HG03060 (cell line): ENCODE data around the gene RAB43.
"Not testable (repeated sequence)": the region's sequence is repeated elsewhere in the genome, so short reads cannot be mapped to it uniquely, and the experiment has no call there.

ENCODE experiments used
- ATAC-seq: cut with Tn5 transposase; IDR thresholded peaks from one replicate; pipeline ENCODE4 v1.9.1; 2021; ENCODE audit warnings: low read depth, moderate number of reproducible peaks; ENCODE audit not compliant: unreplicated experiment

RAB43 gene

GRCh38 chr3:129100274-129100673 lies 21.3 kb downstream of the RAB43 start:
- ATAC-seq = no peak

- no peak for ATAC-seq
Observed at GRCh38 chr3:129095285-129095684, 26.3 kb downstream of the RAB43 start.

DNA sequence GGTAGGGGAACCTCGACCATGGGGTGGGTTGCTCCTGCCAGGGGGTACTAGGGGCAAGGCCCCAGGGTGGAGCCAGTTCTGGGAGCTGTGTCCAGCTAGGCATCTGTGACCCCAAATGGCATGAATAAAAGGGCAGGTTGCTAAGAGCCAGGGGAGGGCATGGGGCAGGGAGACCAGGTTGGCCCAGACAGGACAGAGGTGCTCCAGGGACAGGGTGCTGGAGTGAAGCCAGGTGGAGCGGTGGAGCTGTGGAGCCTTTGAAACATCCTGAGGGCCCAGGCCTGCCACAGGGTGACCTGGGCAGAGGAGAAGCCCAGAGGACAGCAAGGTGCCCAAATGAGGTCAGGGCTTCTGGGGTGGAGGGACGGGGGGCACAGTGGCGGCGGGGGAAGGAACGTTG lies 33.3 kb downstream of the RAB43 start:
- not testable (repeated sequence) for ATAC-seq

GRCh38 chr3:129087904-129088303 lies 33.7 kb downstream of the RAB43 start:
- ATAC-seq = not testable (repeated sequence)

DNA sequence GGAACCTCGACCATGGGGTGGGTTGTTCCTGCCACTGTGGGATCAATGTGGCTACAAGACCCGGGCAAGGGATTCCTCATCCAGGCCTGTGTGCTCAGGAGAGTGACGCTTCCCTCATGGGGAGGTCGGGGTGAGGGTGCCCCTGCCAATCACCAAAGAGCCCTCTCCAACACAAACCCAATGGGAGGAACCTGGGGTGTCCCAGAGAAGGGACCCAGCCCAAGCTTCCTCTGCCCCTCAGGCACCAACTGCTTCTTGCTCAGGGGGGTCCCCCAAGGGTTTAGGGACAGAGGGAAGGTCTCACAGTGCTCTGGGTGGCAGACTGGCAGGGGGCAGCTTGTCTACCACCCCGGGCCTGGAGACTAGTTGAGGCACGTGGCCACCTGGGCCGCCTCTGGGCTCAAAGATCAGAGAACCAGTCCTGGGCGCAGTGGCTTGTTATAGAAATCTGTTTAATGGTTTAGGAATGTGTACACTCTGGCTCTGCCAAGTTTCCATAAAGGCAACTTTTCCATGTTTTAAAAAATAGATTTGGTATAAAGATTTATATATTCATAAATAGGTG lies 34.4 kb downstream of the RAB43 start:
- ATAC-seq = no peak

DNA sequence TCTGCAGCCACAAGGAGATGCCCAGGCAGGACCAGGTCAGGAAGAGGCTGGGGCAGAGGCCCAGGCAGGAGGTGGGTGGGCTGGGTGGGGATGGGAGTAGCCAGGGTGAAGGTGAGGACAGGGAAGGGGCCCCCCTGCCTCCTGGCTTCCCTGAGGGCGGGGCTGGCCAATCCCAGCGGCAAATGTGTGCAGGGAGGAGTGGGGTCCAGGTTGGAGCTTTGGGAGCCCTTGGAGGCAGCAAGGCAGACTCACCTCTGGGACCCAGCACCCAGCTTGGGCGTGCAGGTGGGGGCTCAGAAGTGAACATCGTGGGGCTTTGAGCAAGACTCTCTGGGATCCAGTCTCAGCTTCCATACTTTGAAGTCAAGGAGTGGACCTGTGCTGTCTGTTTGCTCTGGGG lies 35.8 kb downstream of the RAB43 start:
- no peak for ATAC-seq

DNA sequence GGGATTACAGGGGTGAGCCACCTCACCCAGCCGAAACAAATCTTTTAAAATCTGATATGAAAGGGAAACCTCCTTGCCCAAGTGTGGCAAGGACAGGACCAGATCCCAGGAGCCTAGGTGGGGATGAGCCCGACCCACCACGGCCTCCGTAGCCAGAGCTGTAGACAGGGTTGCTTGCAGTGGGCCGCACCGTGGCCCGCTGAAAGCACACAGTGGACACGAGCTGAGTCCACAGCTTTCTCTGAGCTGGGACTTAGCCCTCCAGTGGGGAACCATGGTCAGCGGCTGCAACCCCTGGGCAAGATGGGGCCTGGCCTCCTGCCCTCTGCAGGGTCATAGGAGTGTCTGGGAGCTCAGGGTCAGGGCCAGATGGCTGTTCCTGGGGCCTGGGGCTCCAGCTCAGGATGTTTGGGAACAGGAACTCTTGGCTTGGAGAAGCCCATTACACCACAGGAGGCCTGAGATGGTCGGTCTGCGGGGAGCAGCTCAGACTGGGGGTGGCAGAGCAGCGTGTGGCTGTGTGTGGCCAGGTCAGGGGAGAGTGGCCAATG lies 36.4 kb downstream of the RAB43 start:
- no peak for ATAC-seq

DNA sequence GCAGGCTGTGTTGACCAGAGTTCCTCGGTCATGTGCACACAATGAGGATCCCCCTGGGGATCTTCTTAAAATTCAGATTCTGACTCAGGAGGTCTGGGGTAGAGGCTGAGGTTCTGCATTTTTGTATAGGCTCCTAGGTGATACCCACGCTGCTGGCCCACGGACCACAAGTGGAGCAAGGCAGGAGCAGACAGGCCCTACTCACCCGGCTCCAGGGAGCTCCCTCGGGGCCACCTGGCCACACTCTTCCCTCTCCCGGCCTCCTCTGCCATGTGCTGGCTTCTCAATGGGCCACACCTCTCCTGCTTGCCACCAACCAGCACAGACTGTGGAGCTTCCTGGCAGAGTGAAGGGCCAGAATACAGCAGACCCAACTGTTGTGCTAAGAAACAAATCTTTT lies 37.1 kb downstream of the RAB43 start:
- ATAC-seq = no peak

GRCh38 chr3:129082026-129082425 lies 39.6 kb downstream of the RAB43 start:
- no peak for ATAC-seq

- no peak for ATAC-seq
Observed at GRCh38 chr3:129081503-129081902, 40.1 kb downstream of the RAB43 start.

GRCh38 chr3:129078510-129078909 lies 43.1 kb downstream of the RAB43 start:
- ATAC-seq = no peak

GRCh38 chr3:129077222-129077621 lies 44.4 kb downstream of the RAB43 start:
- no peak for ATAC-seq

DNA sequence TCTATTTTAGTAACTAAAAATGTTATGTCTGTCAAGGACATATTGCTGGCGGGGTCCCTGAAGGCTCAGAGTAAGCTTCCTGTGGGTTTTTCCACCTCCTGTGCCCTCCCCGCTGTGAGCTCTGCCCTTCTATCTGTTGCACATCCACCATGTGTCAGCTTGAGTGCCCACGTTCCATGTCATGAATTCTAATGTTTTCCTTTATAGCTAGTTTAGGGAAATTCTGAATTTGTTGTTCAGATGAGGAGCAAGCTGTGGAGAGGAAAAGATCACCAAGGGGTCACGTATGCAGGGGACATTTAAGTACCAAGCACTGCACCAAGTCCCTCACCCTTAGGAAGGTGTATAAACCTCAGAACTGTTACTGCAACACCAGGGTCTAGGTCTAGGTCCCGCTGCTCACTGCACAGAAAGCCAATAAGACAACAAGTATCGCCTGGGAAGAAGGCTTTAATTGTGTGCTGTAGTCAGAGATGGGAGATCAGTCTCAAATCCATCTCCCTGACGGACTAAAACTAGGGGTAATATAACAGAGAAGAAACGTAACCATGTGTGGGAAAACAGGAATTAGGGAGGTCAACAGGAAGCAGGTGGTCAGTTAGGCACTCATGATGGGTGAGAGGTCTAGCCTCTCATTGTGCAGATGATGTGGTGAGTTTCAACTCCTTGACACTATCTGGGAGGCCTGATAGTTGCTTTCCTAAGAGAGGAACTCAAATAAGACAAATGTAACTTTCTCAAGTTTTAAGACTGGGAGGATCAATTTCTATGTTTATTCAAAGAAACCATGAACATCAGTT lies 51.3 kb downstream of the RAB43 start:
- ATAC-seq = no peak

DNA sequence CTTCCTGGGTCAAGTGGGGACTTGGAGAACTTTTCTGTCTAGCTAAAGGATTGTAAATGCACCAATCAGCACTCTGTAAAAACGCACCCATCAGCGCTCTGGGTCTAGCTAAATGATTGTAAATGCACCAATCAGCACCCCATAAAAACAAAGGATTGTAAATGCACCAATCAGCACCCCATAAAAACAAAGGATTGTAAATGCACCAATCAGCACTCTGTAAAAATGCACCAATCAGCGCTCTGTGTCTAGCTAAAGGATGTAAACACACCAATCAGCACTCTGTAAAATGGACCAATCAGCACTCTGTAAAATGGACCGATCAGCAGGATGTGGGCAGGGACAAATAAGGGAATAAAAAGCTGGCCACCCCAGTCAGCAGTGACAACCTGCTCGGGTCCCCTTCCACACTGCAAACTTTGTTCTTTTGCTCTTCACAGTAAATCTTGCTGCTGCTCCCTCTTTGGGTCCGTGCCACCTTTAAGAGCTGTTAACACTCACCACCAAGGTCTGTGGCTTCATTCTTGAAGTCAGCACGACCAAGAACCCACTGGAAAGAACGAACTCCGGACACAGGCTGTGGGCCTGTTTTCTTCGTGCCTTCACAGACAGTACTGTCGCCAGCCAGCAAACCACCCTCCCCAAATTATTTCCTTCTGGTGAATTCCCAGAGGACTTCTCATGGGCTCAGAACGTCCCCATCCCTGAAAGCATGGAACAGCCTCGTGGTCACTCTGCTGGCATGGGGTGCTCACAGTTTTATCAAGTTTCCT lies 52.1 kb downstream of the RAB43 start:
- not testable (repeated sequence) for ATAC-seq

DNA sequence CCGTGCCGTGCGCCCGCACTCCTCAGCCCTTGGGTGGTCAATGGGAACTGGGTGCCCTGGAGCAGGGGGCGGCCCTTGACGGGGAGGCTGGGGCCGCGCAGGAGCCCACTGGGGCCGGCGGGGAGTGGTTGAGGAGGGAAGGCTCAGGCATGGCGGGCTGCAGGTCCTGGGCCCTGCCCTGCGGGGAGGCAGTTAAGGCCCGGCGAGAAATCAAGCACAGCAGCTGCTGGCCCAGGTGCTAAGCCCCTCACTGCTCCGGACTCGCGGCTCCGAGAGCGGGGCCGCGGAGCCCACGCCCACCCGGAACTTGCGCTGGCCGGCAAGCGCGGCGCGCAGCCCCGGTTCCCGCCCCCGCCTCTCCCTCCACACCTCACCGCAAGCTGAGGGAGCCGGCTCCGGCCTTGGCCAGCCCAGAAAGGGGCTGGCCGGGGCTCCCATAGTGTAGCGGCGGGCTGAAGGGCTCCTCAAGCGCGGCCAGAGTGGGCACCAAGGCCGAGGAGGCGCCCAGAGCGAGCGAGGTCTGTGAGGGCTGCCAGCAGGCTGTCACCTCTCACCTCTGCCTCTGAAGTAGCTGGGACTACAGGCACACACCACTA lies 53.2 kb downstream of the RAB43 start:
- ATAC-seq = no peak

- ATAC-seq = not testable (repeated sequence)
Observed at GRCh38 chr3:129067719-129068118, 53.9 kb downstream of the RAB43 start.

DNA sequence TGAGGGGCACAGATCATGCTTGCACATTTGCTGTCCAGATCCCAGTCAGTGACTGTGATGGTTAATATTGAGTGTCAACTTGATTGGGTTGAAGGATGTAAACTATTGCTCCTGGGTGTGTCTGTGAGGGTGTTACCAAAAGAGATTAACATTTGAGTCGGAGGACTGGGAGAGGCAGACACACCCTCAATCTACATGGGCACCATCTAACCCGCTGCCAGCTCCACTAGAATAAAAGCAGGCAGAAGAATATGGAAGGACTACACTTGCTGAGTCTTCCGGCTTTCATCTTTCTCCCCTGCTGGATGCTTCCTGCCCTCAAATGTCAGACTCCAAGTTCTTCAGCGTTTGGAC lies 55.9 kb downstream of the RAB43 start:
- ATAC-seq = no peak

DNA sequence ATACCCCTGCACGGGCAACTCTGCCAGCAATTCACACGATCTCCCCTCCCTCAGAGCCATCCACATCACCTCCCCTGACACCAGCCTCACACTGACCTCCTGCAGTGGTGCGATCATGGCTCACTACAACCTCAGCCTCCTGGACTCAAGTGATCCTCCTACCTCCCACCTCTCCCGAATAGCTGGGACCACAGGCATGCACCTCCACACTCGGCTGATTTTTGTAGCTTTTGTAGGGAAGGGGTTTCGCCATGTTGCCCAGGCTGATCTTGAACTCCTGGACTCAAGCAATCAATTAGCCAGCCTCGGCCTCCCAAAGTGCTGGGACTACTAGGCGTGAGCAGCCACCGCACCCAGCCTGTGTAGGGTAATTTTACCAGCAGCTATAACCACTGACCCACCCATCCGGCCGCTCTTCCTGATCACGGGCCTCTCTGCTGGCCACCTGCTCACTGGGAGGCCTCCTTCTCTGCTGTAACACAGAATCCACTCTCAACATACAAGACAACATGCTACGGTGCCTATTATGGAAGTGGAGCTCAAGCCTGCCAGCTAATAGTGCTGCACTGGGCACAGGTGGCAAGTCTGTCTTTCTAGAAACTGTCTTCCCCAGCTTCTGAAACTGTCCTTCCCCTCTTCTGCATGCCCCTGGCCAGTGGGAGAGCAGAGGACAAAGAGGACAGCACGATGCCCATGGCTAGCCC lies 56.4 kb downstream of the RAB43 start:
- ATAC-seq = no peak

DNA sequence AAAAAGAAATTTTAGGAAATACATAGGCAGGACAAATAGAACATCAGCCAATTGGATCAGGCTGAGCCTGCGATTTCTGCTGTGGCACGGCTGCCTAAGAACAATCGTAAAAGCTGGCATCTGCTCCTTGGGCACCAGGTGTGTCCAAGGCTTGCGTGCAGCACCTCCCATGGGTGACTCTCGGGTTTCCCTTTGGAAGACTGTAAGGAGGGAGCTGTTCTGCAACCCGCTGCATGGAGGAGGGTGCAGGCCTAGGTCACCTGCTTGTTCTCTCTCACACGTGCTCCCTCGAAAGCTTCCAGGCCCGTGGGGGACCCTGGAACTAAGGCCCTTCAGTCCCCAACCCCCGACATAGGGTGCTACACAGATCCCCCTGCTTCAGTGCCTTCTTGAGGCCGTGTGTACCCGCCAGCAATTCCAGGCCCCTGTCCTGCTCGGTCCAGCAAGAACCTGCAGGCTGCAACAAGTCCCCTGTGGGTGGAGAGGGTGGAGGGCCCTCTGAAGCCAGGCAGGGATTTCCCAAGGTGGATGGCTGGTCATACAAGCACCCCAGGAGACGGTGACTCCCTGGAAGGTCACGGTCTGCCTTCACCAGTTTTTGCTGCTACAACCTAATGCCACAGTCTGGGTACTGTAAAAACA lies 57.6 kb downstream of the RAB43 start:
- no peak for ATAC-seq

DNA sequence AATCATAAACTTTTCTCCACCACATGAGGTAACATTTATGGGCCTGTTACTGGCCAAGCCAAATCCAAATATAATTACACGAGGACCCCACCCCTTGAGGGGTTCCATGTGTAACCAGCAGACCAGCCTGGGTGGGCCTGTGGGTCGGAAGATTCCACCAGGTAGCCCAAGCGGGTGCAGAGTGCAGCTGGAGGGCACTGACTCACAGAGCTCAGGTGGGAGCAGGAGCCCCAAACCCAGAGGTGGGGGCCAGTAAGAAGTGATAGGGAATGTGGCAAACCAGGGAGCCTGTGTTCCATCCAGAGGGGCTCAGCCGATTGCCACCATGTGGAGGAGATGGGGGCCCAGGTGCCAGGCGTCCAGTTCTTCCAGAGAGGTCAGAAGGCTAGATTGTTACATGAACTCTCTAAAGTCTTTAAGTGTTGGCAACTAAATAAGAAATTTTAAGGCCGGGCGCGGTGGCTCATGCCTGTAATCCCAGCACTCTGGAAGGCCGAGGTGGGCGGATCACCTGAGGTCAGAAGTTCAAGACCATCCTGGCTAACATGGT lies 58.4 kb downstream of the RAB43 start:
- ATAC-seq = no peak
